GM10248 (cell line): ENCODE data around the gene MT1G.
"Not testable (repeated sequence)": the region's sequence is repeated elsewhere in the genome, so short reads cannot be mapped to it uniquely, and the experiment has no call there.

ENCODE experiments used
- CTCF ChIA-PET: fragments of 300-600 bp; sonication (Branson Sonifier 250); formaldehyde crosslinking; extraction: SDS; loops from one replicate; lab custom pipeline; 2021; ENCODE audit warnings: antibody characterized with exemption; lab: Yijun Ruan, JAX
- POLR2A ChIA-PET: fragments of 350-650 bp; sonication (Branson Sonifier 250); formaldehyde crosslinking; extraction: SDS; loops from one replicate; lab custom pipeline; 2020; ENCODE audit warnings: antibody characterized with exemption; lab: Yijun Ruan, JAX
- DNase-seq: peaks from one replicate; pipeline ENCODE4 v3.0.0; 2012; ENCODE audit errors: extremely low spot score
- CTCF ChIP-seq: IDR thresholded peaks from 2 replicates; pipeline ENCODE4 v1.5.1; 2012; ENCODE audit warnings: mild to moderate bottlenecking, low read depth; ENCODE audit errors: extremely low read depth, missing control alignments, control extremely low read depth

The MT1G gene

GRCh38 chr16:56625140-56625942 lies 42.5 kb downstream of the MT1G start, which contains the start of gene MT1E:
Gene MT1E (plus strand): TSS chr16:56625781. CDS start chr16:56625852, 71 bp downstream.
- TF ChIP-seq CTCF, result no peak
- POLR2A ChIA-PET, result interaction anchor here (0.6 kb wide), 1 partner anchor 9 kb away, joined by 3 read pairs; no protein-coding TSS in a partner anchor
- no peak for DNase-seq
- CTCF ChIA-PET, result interaction anchor here (1.2 to 1.5 kb wide), 4 partner anchors 8 to 77 kb away, joined by 3 to 4 read pairs (median 4); no protein-coding TSS in a partner anchor

- no peak for TF ChIP-seq CTCF
- no peak for DNase-seq
- CTCF ChIA-PET, result interaction anchor here (0.8 to 1.9 kb wide), 7 partner anchors 9 to 79 kb away, joined by 3 to 4 read pairs (median 3); no protein-coding TSS in a partner anchor
- POLR2A ChIA-PET, result interaction anchor here (0.5 kb wide), 1 partner anchor 210 kb away, joined by 5 read pairs; no protein-coding TSS in a partner anchor
Measured at GRCh38 chr16:56623637-56624036, 44.2 kb downstream of the MT1G start.

- POLR2A ChIA-PET, result interaction anchor here (0.5 kb wide), 1 partner anchor 210 kb away, joined by 5 read pairs; no protein-coding TSS in a partner anchor
- DNase-seq, result not testable (repeated sequence)
- CTCF ChIA-PET, result interaction anchor here (0.8 to 1.9 kb wide), 8 partner anchors 8 to 79 kb away, joined by 3 to 5 read pairs (median 3); no protein-coding TSS in a partner anchor
Measured at GRCh38 chr16:56623184-56623583, 44.7 kb downstream of the MT1G start.

- CTCF ChIA-PET, result interaction anchor here (1.1 to 1.3 kb wide), 2 partner anchors 9 to 21 kb away, joined by 3 to 5 read pairs; no protein-coding TSS in a partner anchor
Measured at GRCh38 chr16:56621665-56622445, 46.0 kb downstream of the MT1G start.

GRCh38 chr16:56620339-56620897 lies 47.4 kb downstream of the MT1G start:
- ChIA-PET CTCF (interaction anchor here (1.1 to 1.3 kb wide), 2 partner anchors 8 to 10 kb away, joined by 3 read pairs; no protein-coding TSS in a partner anchor), POLR2A (no interaction called here)
- no peak for TF ChIP-seq CTCF
- no peak for DNase-seq

More at GRCh38 chr16:56621665-56622445, 46.0 kb downstream of the MT1G start:
- POLR2A ChIA-PET, DNase-seq: not testable (repeated sequence)

GRCh38 chr16:56618138-56618537 lies 49.7 kb downstream of the MT1G start:
- TF ChIP-seq CTCF, result no peak
- POLR2A ChIA-PET, result no interaction called here
- CTCF ChIA-PET, result interaction anchor here (1.0 to 1.4 kb wide), 2 partner anchors 8 to 18 kb away, joined by 3 to 4 read pairs; partner anchors contain the start of gene MT1E
- no peak for DNase-seq
